HG03097 (cell line): ENCODE measurements around the gene LRSAM1.
A peak's percentile ranks its signal among the peaks of the same experiment; 100 is the strongest.

ENCODE experiments used
- ATAC-seq: cut with Tn5 transposase; IDR thresholded peaks from one replicate; pipeline ENCODE4 v1.9.1; 2021; ENCODE audit not compliant: unreplicated experiment, low FRiP score

Gene LRSAM1

GRCh38 chr9:127424676-127424999, 26.7 kb upstream of the LRSAM1 start:
- peak; percentile 5 for ATAC-seq

- no peak for ATAC-seq
These were observed 24.6 kb upstream of the LRSAM1 start for GRCh38 chr9:127426756-127427155.

- ATAC-seq, result no peak
These were observed 23.0 kb upstream of the LRSAM1 start for GRCh38 chr9:127428348-127428747.

- ATAC-seq, result no peak
These were observed 20.9 kb upstream of the LRSAM1 start for GRCh38 chr9:127430415-127430814.

- ATAC-seq, result no peak
These were observed 13.6 kb upstream of the LRSAM1 start for GRCh38 chr9:127437497-127438264.

- no peak for ATAC-seq
These were observed 12.9 kb upstream of the LRSAM1 start for GRCh38 chr9:127438394-127438793.

- ATAC-seq, result no peak
These were observed 6.9 kb upstream of the LRSAM1 start for GRCh38 chr9:127444283-127444920.

GRCh38 chr9:127444921-127445850, 6.1 kb upstream of the LRSAM1 start:
- no peak for ATAC-seq

GRCh38 chr9:127445851-127446712, 5.2 kb upstream of the LRSAM1 start:
- no peak for ATAC-seq

GRCh38 chr9:127446713-127447415, 4.4 kb upstream of the LRSAM1 start:
- ATAC-seq, result no peak

GRCh38 chr9:127447416-127448111, 3.7 kb upstream of the LRSAM1 start:
- no peak for ATAC-seq

GRCh38 chr9:127448112-127448805, 3.1 kb upstream of the LRSAM1 start:
- ATAC-seq, result no peak

GRCh38 chr9:127449332-127449966, 1.9 kb upstream of the LRSAM1 start:
- ATAC-seq, result no peak

- ATAC-seq, result no peak
These were observed 1.0 kb upstream of the LRSAM1 start for GRCh38 chr9:127450243-127450760.

- ATAC-seq, result peak; percentile 14
These were observed 223 bp downstream of the LRSAM1 start for GRCh38 chr9:127451608-127451857.

- peak; percentile 12 for ATAC-seq
These were observed 747 bp downstream of the LRSAM1 start for GRCh38 chr9:127451858-127452656.

GRCh38 chr9:127452691-127453090, 1.4 kb downstream of the LRSAM1 start:
- ATAC-seq, result no peak
